HFFc6 (cell line): Measurements from ENCODE around the gene WDR62. TPM values are rescaled to one million over a fixed set of nuclear protein-coding genes. Genes with fewer than 3 reads are reported as not detected.

Experiments used
- DNase-seq: peaks from one replicate; pipeline ENCODE4 v3.0.0-alpha.2; 2018
- H3K27ac Mint-ChIP-seq: 2 replicates; pipeline ENCODE4 v1.8.0; 2020; ENCODE audit warnings: mild to moderate bottlenecking, mixed read lengths
- H3K27me3 Mint-ChIP-seq: 2 replicates; pipeline ENCODE4 v1.8.0; 2021; ENCODE audit warnings: mild to moderate bottlenecking, moderate library complexity, mixed read lengths; ENCODE audit not compliant: insufficient read depth
- H3K36me3 Mint-ChIP-seq: 2 replicates; pipeline ENCODE4 v1.8.0; 2021; ENCODE audit warnings: low read depth, mixed read lengths
- H3K4me1 Mint-ChIP-seq: 2 replicates; pipeline ENCODE4 v1.8.0; 2020; ENCODE audit warnings: low read depth, mixed read lengths
- H3K4me3 Mint-ChIP-seq: 2 replicates; pipeline ENCODE4 v1.8.0; 2020; ENCODE audit warnings: mild to moderate bottlenecking, moderate library complexity, mixed read lengths
- H3K9me3 Mint-ChIP-seq: 2 replicates; pipeline ENCODE4 v1.8.0; 2020; ENCODE audit warnings: mild to moderate bottlenecking, mixed read lengths
- CTCF ChIP-seq: fragments of 200-600 bp; sonication (generic); IDR thresholded peaks from 2 replicates; pipeline ENCODE4 v1.5.0; 2021; ENCODE audit warnings: antibody characterized with exemption, mild to moderate bottlenecking
- total RNA-seq, 6 experiments: library from RNA; stranded (reverse); fragmentation: NEBNext Ultra II Directional; extraction: Animal tissue kit (Norgen Biotek cat#: 25700); gene quantifications; 2 replicates in 1 of 6; 3 replicates in 5 of 6; pipeline ENCODE4 v1.2.3, GENCODE V29; 2021

Gene WDR62
- total RNA-seq, 6 experiments from 2014 or later = 6.5 to 13.8 (median 13.0) TPM

- Mint-ChIP-seq H3K9me3 (no peaks in the 10 kb centered on the region), H3K4me3 (no peak overlapping the region), H3K27ac (peak overlapping the region; percentile 30), H3K36me3 (no peaks in the 10 kb centered on the region), H3K4me1 (peaks cover 21% of the 10 kb centered on the region), H3K27me3 (peaks cover 2% of the 10 kb centered on the region)
- no peak for TF ChIP-seq CTCF
- no peak for DNase-seq
Observed at GRCh38 chr19:36046443-36047050, 8.2 kb upstream of the WDR62 start.

GRCh38 chr19:36047835-36048234 lies 6.9 kb upstream of the WDR62 start:
- no peak for TF ChIP-seq CTCF
- Mint-ChIP-seq H3K4me3 (no peak overlapping the region), H3K4me1 (peaks cover 10% of the 10 kb centered on the region), H3K9me3 (no peaks in the 10 kb centered on the region), H3K27me3 (peaks cover 2% of the 10 kb centered on the region), H3K36me3 (no peaks in the 10 kb centered on the region), H3K27ac (no peak overlapping the region)
- no peak for DNase-seq

- Mint-ChIP-seq H3K36me3 (no peaks in the 10 kb centered on the region), H3K4me1 (peaks cover 10% of the 10 kb centered on the region), H3K9me3 (no peaks in the 10 kb centered on the region), H3K27ac (no peak overlapping the region), H3K27me3 (peaks cover 2% of the 10 kb centered on the region), H3K4me3 (no peak overlapping the region)
- DNase-seq = no peak
- no peak for TF ChIP-seq CTCF
Observed at GRCh38 chr19:36049080-36049698, 5.5 kb upstream of the WDR62 start.

GRCh38 chr19:36051236-36051635 lies 3.5 kb upstream of the WDR62 start:
- no peak for DNase-seq
- no peak overlapping the region; the same call in 1 of the 2 replicates for H3K27ac Mint-ChIP-seq
- H3K36me3 Mint-ChIP-seq = no peaks in the 10 kb centered on the region
- H3K4me3 Mint-ChIP-seq = no peak overlapping the region
- H3K4me1 Mint-ChIP-seq = peaks cover 17% of the 10 kb centered on the region
- no peaks in the 10 kb centered on the region for H3K9me3 Mint-ChIP-seq
- peak; percentile 42; the same call in 1 of the 2 replicates for TF ChIP-seq CTCF
- H3K27me3 Mint-ChIP-seq = peaks cover 2% of the 10 kb centered on the region

GRCh38 chr19:36051637-36052036 lies 3.1 kb upstream of the WDR62 start:
- Mint-ChIP-seq H3K27me3 (peaks cover 2% of the 10 kb centered on the region), H3K27ac (no peak overlapping the region), H3K36me3 (no peaks in the 10 kb centered on the region), H3K4me1 (peaks cover 17% of the 10 kb centered on the region), H3K4me3 (no peak overlapping the region), H3K9me3 (no peaks in the 10 kb centered on the region)
- TF ChIP-seq CTCF = no peak
- DNase-seq = no peak
